Mesenchymal stem cell (in vitro differentiated cells and primary cell): ENCODE results near the gene SMIM29.

Experiments
- DNase-seq: peaks from one replicate; pipeline ENCODE4 v3.0.0-alpha.2; 2013
- H2AFZ ChIP-seq: one replicate; pipeline ENCODE4 v1.6.1; 2013; ENCODE audit warnings: low read depth, mild to moderate bottlenecking, control low read depth, inconsistent platforms, low read length, moderate library complexity
- H2AK5ac ChIP-seq: 2 replicates; pipeline ENCODE4 v1.6.1; 2013; ENCODE audit warnings: low read length, moderate library complexity, mild to moderate bottlenecking, inconsistent platforms; ENCODE audit not compliant: severe bottlenecking
- H2BK120ac ChIP-seq: one replicate; pipeline ENCODE4 v1.6.1; 2013; ENCODE audit warnings: low read depth, mild to moderate bottlenecking, inconsistent platforms, low read length, moderate library complexity
- H2BK12ac ChIP-seq, 2 experiments: one replicate each; pipeline ENCODE4 v1.6.1; 2013; ENCODE audit warnings: inconsistent platforms in 2 of 2, low read length in 2 of 2, mild to moderate bottlenecking in 2 of 2, moderate library complexity in 2 of 2, control low read depth in 1 of 2
- H2BK15ac ChIP-seq: one replicate; pipeline ENCODE4 v1.6.1; 2013; ENCODE audit warnings: mild to moderate bottlenecking, low read depth, inconsistent platforms; ENCODE audit not compliant: poor library complexity, severe bottlenecking
- H2BK5ac ChIP-seq: 2 replicates; pipeline ENCODE4 v1.6.1; 2013; ENCODE audit warnings: low read depth, mild to moderate bottlenecking, low read length, control low read depth, inconsistent platforms; ENCODE audit not compliant: poor library complexity, severe bottlenecking
- H3K14ac ChIP-seq, 2 experiments: one replicate each; pipeline ENCODE4 v1.6.1; 2013; ENCODE audit warnings: inconsistent platforms in 2 of 2, low read length in 2 of 2, control low read depth in 1 of 2, mild to moderate bottlenecking in 1 of 2, moderate library complexity in 1 of 2
- H3K18ac ChIP-seq, 2 experiments: one replicate each; pipeline ENCODE4 v1.6.1; 2013; ENCODE audit warnings: inconsistent platforms in 2 of 2, low read length in 2 of 2, control low read depth in 1 of 2, low read depth in 1 of 2, mild to moderate bottlenecking in 1 of 2
- H3K23ac ChIP-seq, 2 experiments: one replicate each; pipeline ENCODE4 v1.6.1; 2013; ENCODE audit warnings: inconsistent platforms in 2 of 2, low read length in 2 of 2, mild to moderate bottlenecking in 2 of 2, moderate library complexity in 2 of 2, control low read depth in 1 of 2
- H3K27ac ChIP-seq: 2 replicates; pipeline ENCODE4 v1.5.1; 2013; ENCODE audit warnings: mild to moderate bottlenecking, moderate library complexity, low read length, control low read depth, inconsistent platforms; ENCODE audit not compliant: poor library complexity, severe bottlenecking
- H3K27me3 ChIP-seq, 2 experiments: 2 replicates each; pipeline versions ENCODE4 v1.6.1 to v1.7.0; 2013; ENCODE audit warnings: low read length in 2 of 2, mild to moderate bottlenecking in 2 of 2, moderate library complexity in 2 of 2, control low read depth in 1 of 2, inconsistent platforms in 1 of 2; ENCODE audit not compliant: control insufficient read depth in 1 of 2, insufficient read depth in 1 of 2
- H3K36me3 ChIP-seq, 2 experiments: 2 replicates each; pipeline versions ENCODE4 v1.6.1 to v1.7.0; 2013; ENCODE audit warnings: low read length in 2 of 2, control low read depth in 1 of 2, inconsistent platforms in 1 of 2, low read depth in 1 of 2, mild to moderate bottlenecking in 1 of 2; ENCODE audit not compliant: insufficient read depth in 2 of 2, control insufficient read depth in 1 of 2
- H3K4ac ChIP-seq, 2 experiments: one replicate each; pipeline ENCODE4 v1.6.1; 2013; ENCODE audit warnings: inconsistent platforms in 2 of 2, low read length in 2 of 2, mild to moderate bottlenecking in 2 of 2, moderate library complexity in 2 of 2, control low read depth in 1 of 2, low read depth in 1 of 2
- H3K4me1 ChIP-seq: 2 replicates; pipeline ENCODE4 v1.6.1; 2013; ENCODE audit warnings: low read depth, low read length, control low read depth; ENCODE audit not compliant: control insufficient read depth, insufficient read depth
- H3K4me2 ChIP-seq: 2 replicates; pipeline ENCODE4 v1.6.1; 2013; ENCODE audit warnings: low read length, mild to moderate bottlenecking, inconsistent platforms; ENCODE audit not compliant: poor library complexity, severe bottlenecking
- H3K4me3 ChIP-seq, 2 experiments: 2 replicates each; pipeline versions ENCODE4 v1.5.1 to v1.7.0; 2013; ENCODE audit warnings: low read length in 2 of 2, mild to moderate bottlenecking in 2 of 2, control low read depth in 1 of 2, low read depth in 1 of 2; ENCODE audit not compliant: insufficient read depth in 1 of 2
- H3K79me1 ChIP-seq: replicated peaks from 2 replicates; pipeline ENCODE4 v1.6.1; 2013; ENCODE audit warnings: mild to moderate bottlenecking, control low read depth, low read length, inconsistent platforms; ENCODE audit not compliant: poor library complexity, severe bottlenecking
- H3K9ac ChIP-seq: 2 replicates; pipeline ENCODE4 v1.7.0; 2013; ENCODE audit warnings: mild to moderate bottlenecking, low read length, moderate library complexity
- H3K9me3 ChIP-seq: 2 replicates; pipeline ENCODE4 v1.7.0; 2013; ENCODE audit warnings: mild to moderate bottlenecking, low read length; ENCODE audit not compliant: control insufficient read depth
- H4K8ac ChIP-seq: one replicate; pipeline ENCODE4 v1.6.1; 2013; ENCODE audit warnings: inconsistent platforms, mild to moderate bottlenecking, low read length, moderate library complexity
- H4K91ac ChIP-seq: one replicate; pipeline ENCODE4 v1.6.1; 2013; ENCODE audit warnings: mild to moderate bottlenecking, low read length, inconsistent platforms
- WGBS: methylation state at CpG from one replicate; pipeline ENCODE4 v1.1.7; 2013; ENCODE audit warnings: mixed read lengths; 5-methylcytosine and 5-hydroxymethylcytosine counted together

Gene SMIM29

GRCh38 chr6:34218691-34219090, 30.1 kb downstream of the SMIM29 start:
- Histone ChIP-seq H3K4me2 (no peak overlapping the region), H3K4me1 (peaks cover 8% of the 10 kb centered on the region), H4K8ac (no peak overlapping the region), H4K91ac (no peak overlapping the region), H3K18ac (no peak overlapping the region), H2BK5ac (no peak overlapping the region), H2AFZ (no peak overlapping the region), H3K27me3 (no peaks in the 10 kb centered on the region), H3K4me3 (no peak overlapping the region), H3K27ac (no peak overlapping the region), H3K36me3 (no peaks in the 10 kb centered on the region), H3K79me1 (no peaks in the 10 kb centered on the region), H3K9me3 (no peaks in the 10 kb centered on the region), H3K23ac (no peak overlapping the region), H2BK12ac (no peak overlapping the region), H2AK5ac (no peak overlapping the region), H3K14ac (no peak overlapping the region), H2BK120ac (no peak overlapping the region), H3K4ac (no peak overlapping the region), H2BK15ac (no peak overlapping the region), H3K9ac (no peak overlapping the region)
- WGBS: no CpG with 5 or more reads among the region's 2 CpGs
- DNase-seq: no peak

- Histone ChIP-seq H2BK15ac (no peak overlapping the region), H2BK120ac (no peak overlapping the region)
- WGBS: 72% methylated on average over 2 of the region's 4 CpGs
These were observed 35.0 kb downstream of the SMIM29 start for GRCh38 chr6:34213772-34214171.

DNA sequence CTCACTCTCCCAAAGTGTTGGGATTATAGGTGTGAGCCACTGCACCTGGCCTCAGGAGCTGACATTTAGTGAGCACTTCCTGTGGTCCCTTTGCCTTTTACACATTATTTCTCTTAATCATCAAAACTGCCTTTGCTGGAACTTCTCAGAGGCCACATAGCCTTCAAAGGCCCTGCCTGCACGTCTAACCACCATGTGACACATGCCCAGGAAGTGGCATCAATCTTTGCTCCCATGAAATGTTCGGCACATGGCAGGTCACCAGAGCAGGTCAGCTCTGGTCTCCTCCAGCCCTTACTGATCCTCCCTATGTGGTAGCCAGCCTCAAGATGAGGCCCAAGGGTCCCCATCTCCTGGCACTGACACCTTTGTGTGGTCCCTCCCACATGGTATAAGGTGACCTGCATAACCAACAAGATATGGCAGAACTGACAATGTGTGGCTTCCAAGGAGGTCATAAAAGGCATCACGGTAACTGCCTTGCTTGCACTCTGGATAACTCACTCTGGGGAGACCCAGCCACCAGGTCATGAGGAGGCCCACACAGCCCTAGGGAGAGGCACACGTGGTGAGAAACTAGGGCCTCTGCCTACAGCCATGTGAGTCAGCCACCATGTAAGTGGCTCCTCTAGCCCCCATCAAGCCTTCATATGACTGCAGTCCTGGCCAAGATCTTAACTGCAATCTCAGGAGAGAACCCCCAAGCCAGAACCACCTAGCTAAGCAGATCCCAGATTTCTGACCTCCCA, 40.9 kb downstream of the SMIM29 start:
- H3K14ac ChIP-seq: peak overlapping the region in 1 of 2 experiments; percentile 35
- no peak overlapping the region for H3K4me2 ChIP-seq
- H2AFZ ChIP-seq: no peak overlapping the region
- H4K8ac ChIP-seq: no peak overlapping the region
- no peak overlapping the region for H3K27ac ChIP-seq
- no peak overlapping the region for H3K18ac ChIP-seq
- H2AK5ac ChIP-seq: no peak overlapping the region
- 82% methylated on average over 4 of the region's 4 CpGs for WGBS
- H3K9me3 ChIP-seq: no peaks in the 10 kb centered on the region
- no peak overlapping the region for H4K91ac ChIP-seq
- no peaks in the 10 kb centered on the region for H3K79me1 ChIP-seq
- no peak overlapping the region for H3K23ac ChIP-seq
- H3K9ac ChIP-seq: no peak overlapping the region
- H2BK12ac ChIP-seq: no peak overlapping the region
- H3K4ac ChIP-seq: no peak overlapping the region
- H3K36me3 ChIP-seq: no peaks in the 10 kb centered on the region
- H2BK5ac ChIP-seq: no peak overlapping the region
- H3K4me1 ChIP-seq: peaks cover 8% of the 10 kb centered on the region
- DNase-seq: no peak
- no peak overlapping the region for H2BK120ac ChIP-seq
- H3K4me3 ChIP-seq: no peak overlapping the region
- no peak overlapping the region for H2BK15ac ChIP-seq
- H3K27me3 ChIP-seq: no peaks in the 10 kb centered on the region

More at GRCh38 chr6:34213772-34214171, 35.0 kb downstream of the SMIM29 start:
- H3K4ac ChIP-seq: no peak overlapping the region
- H3K9ac ChIP-seq: no peak overlapping the region
- H3K27me3 ChIP-seq: no peaks in the 10 kb centered on the region
- H3K4me3 ChIP-seq: no peak overlapping the region
- H3K36me3 ChIP-seq: no peaks in the 10 kb centered on the region
- no peak overlapping the region for H3K27ac ChIP-seq
- no peaks in the 10 kb centered on the region for H3K79me1 ChIP-seq
- H3K18ac ChIP-seq: no peak overlapping the region
- H4K91ac ChIP-seq: no peak overlapping the region
- peak; percentile 47 for DNase-seq
- no peaks in the 10 kb centered on the region for H3K9me3 ChIP-seq
- H3K23ac ChIP-seq: no peak overlapping the region
- H3K4me1 ChIP-seq: no peaks in the 10 kb centered on the region
- H2BK12ac ChIP-seq: no peak overlapping the region
- no peak overlapping the region for H2BK5ac ChIP-seq
- no peak overlapping the region for H4K8ac ChIP-seq
- no peak overlapping the region for H2AFZ ChIP-seq
- H3K14ac ChIP-seq: no peak overlapping the region
- no peak overlapping the region for H2AK5ac ChIP-seq
- no peak overlapping the region for H3K4me2 ChIP-seq

DNA sequence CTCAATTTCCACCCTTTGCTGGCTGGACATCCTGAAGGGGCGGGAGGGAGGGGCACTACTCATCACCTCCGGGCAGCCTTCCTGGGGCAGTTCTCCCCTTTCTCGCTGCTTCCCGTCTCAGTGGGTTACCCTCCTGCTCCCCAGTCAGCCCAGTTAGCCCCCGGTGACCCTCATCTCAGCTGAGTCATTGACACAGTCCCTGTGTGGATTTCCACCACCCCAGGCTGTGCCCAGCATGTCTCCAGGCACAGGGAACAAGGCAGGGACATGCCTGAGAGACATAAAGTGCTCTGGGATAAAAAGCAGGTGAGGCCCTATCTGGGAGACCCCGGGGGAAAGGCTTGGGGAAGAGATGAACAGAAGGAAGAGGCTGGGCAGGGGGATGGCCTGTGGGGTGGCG, 42.1 kb downstream of the SMIM29 start:
- Histone ChIP-seq H3K79me1 (no peaks in the 10 kb centered on the region), H2BK12ac (no peak overlapping the region), H3K27ac (no peak overlapping the region), H3K27me3 (no peaks in the 10 kb centered on the region), H2BK15ac (peak overlapping the region; percentile 5), H2BK5ac (no peak overlapping the region), H3K4ac (no peak overlapping the region), H3K14ac (no peak overlapping the region), H3K9ac (no peak overlapping the region), H3K36me3 (no peaks in the 10 kb centered on the region), H3K23ac (no peak overlapping the region), H4K91ac (no peak overlapping the region), H2AFZ (no peak overlapping the region), H2AK5ac (no peak overlapping the region), H3K18ac (peak overlapping the region in 1 of 2 experiments; percentile 41), H3K9me3 (no peaks in the 10 kb centered on the region), H3K4me2 (no peak overlapping the region), H2BK120ac (no peak overlapping the region), H4K8ac (no peak overlapping the region), H3K4me3 (no peak overlapping the region), H3K4me1 (peaks cover 10% of the 10 kb centered on the region)
- WGBS: 80% methylated on average over 7 of the region's 7 CpGs
- DNase-seq: no peak
